Activated T-cell treated with anti-CD3 and anti-CD28 coated beads, Interleukin-2, amount 50 U/mL, for 24 hours (primary cell): Measurements from ENCODE around the gene MCM10.
A peak's percentile ranks its signal among the peaks of the same experiment; 100 is the strongest.
"Not testable (repeated sequence)": the region's sequence is repeated elsewhere in the genome, so short reads cannot be mapped to it uniquely, and the experiment has no call there.

Source experiments
- DNase-seq: peaks from one replicate; pipeline ENCODE4 v3.0.0-alpha.2; 2020
- H3K27ac Mint-ChIP-seq: 2 replicates; pipeline ENCODE4 v1.8.0; 2020; ENCODE audit warnings: mild to moderate bottlenecking, mixed read lengths
- H3K27me3 Mint-ChIP-seq: 2 replicates; pipeline ENCODE4 v1.8.0; 2020; ENCODE audit warnings: mixed read lengths
- H3K36me3 Mint-ChIP-seq: 2 replicates; pipeline ENCODE4 v1.8.0; 2020; ENCODE audit warnings: low read depth, mixed read lengths
- H3K4me1 Mint-ChIP-seq: 2 replicates; pipeline ENCODE4 v1.8.0; 2020; ENCODE audit warnings: low read depth, mixed read lengths
- H3K4me3 Mint-ChIP-seq: 2 replicates; pipeline ENCODE4 v1.8.0; 2020; ENCODE audit warnings: mild to moderate bottlenecking, moderate library complexity, mixed read lengths
- H3K9me3 Mint-ChIP-seq: 2 replicates; pipeline ENCODE4 v1.8.0; 2020; ENCODE audit warnings: mixed read lengths

The MCM10 gene

GRCh38 chr10:13146379-13146778 is 15.0 kb upstream of the MCM10 start:
- Mint-ChIP-seq H3K27me3 (no peaks in the 10 kb centered on the region), H3K4me1 (no peaks in the 10 kb centered on the region), H3K36me3 (peaks cover 39% of the 10 kb centered on the region), H3K27ac (no peak overlapping the region), H3K4me3 (no peak overlapping the region), H3K9me3 (peaks cover 29% of the 10 kb centered on the region)
- DNase-seq = no peak

DNA sequence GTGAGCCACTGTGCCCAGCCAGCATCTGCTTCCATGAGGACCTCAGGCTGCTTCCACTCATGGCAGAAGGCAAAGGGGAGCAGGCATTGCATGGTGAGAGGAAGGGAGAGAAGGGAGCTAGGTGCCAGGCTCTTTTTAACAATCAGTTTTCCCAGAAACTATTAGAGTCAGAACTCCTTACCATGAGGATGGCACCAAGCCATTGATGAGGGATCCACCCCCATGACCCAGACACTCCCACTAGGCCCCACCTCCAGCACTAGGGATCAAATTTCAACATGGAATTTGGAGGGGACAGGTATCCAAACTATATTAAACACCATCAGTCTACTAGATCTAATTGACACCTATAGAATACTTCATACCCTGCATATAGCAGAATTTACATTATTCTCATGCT is 14.2 kb upstream of the MCM10 start:
- Mint-ChIP-seq H3K36me3 (peaks cover 31% of the 10 kb centered on the region), H3K4me3 (no peak overlapping the region), H3K9me3 (peaks cover 29% of the 10 kb centered on the region), H3K27ac (no peak overlapping the region), H3K27me3 (no peaks in the 10 kb centered on the region), H3K4me1 (no peaks in the 10 kb centered on the region)
- no peak for DNase-seq

DNA sequence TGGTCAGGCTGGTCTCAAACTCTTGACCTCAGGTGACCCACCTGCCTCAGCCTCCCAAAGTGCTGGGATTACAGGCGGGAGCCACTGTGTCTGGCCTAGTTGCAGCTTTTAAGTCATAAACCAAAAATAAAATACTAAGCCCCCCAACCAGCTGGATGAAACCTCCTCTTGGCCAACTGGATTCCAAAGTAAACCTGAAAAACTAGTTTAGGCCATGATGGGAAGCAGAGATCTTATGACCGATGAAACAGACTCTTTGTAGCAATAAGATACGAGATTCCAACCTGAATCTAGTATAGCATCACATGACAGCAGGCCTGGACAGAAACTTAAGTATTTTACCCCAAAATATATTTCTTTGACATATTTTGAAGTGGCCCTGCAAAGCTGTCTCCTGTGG is 9.1 kb upstream of the MCM10 start:
- Mint-ChIP-seq H3K27ac (no peak overlapping the region), H3K4me3 (no peak overlapping the region), H3K4me1 (peaks cover 5% of the 10 kb centered on the region), H3K9me3 (peaks cover 17% of the 10 kb centered on the region), H3K27me3 (no peaks in the 10 kb centered on the region), H3K36me3 (no peaks in the 10 kb centered on the region)
- DNase-seq = no peak

DNA sequence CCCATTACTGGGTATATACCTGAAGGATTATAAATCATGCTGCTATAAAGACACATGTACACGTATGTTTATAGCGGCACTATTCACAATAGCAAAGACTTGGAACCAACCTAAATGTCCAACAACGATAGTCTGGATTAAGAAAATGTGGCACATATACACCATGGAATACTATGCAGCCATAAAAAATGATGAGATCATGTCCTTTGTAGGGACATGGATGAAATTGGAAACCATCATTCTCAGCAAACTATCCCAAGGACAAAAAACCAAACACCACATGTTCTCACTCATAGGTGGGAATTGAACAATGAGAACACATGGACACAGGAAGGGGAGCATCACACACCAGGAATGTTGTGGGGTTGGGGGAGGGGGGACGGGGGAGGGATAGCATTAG is 5.5 kb upstream of the MCM10 start:
- H3K27ac Mint-ChIP-seq, H3K27me3 Mint-ChIP-seq, DNase-seq, H3K9me3 Mint-ChIP-seq, H3K4me3 Mint-ChIP-seq, H3K36me3 Mint-ChIP-seq: not testable (repeated sequence)
- H3K4me1 Mint-ChIP-seq = peaks cover 20% of the 10 kb centered on the region

DNA sequence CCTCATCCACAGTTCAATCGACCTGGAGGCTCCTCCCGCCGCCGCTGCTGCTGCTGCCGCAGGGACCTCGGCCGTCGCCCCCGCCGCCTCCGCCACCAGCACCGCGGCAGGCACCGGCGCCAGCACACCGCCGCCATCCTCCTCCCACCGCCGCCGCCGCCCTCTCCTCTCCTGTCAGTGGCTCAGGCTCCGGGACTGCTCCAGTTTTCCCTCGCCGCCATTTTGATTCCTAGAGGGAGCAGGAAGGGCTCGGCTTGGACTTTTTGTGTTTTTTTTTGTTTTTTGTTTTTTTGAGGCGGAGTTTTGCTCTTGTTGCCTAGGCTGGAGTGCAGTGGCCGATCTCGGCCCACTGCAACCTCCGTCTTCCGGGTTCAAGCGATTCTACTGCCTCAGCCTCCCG is 3.0 kb upstream of the MCM10 start:
- H3K4me3 Mint-ChIP-seq = peak overlapping the region; percentile 78
- H3K4me1 Mint-ChIP-seq = peaks cover 36% of the 10 kb centered on the region
- no peaks in the 10 kb centered on the region for H3K27me3 Mint-ChIP-seq
- H3K27ac Mint-ChIP-seq = peak overlapping the region; percentile 85
- peaks cover 7% of the 10 kb centered on the region for H3K9me3 Mint-ChIP-seq
- H3K36me3 Mint-ChIP-seq = peaks cover 15% of the 10 kb centered on the region
- DNase-seq = peak; percentile 62

GRCh38 chr10:13161857-13162271 is 506 bp downstream of the MCM10 start:
- Mint-ChIP-seq H3K36me3 (peaks cover 46% of the 10 kb centered on the region), H3K27ac (peak overlapping the region; percentile 69), H3K4me1 (peaks cover 49% of the 10 kb centered on the region), H3K27me3 (no peaks in the 10 kb centered on the region), H3K9me3 (peaks cover 2% of the 10 kb centered on the region), H3K4me3 (peak overlapping the region; percentile 85)
- no peak for DNase-seq

- Mint-ChIP-seq H3K4me3 (peak overlapping the region; percentile 45), H3K27me3 (no peaks in the 10 kb centered on the region), H3K27ac (no peak overlapping the region), H3K36me3 (peaks cover 65% of the 10 kb centered on the region), H3K9me3 (no peaks in the 10 kb centered on the region), H3K4me1 (peaks cover 39% of the 10 kb centered on the region)
- DNase-seq = no peak
Observed at GRCh38 chr10:13163859-13164258, 2.5 kb downstream of the MCM10 start.

- H3K27ac Mint-ChIP-seq = no peak overlapping the region
- no peak for DNase-seq
- H3K36me3 Mint-ChIP-seq = peaks cover 77% of the 10 kb centered on the region
Observed at GRCh38 chr10:13165177-13165576, 3.8 kb downstream of the MCM10 start.

DNA sequence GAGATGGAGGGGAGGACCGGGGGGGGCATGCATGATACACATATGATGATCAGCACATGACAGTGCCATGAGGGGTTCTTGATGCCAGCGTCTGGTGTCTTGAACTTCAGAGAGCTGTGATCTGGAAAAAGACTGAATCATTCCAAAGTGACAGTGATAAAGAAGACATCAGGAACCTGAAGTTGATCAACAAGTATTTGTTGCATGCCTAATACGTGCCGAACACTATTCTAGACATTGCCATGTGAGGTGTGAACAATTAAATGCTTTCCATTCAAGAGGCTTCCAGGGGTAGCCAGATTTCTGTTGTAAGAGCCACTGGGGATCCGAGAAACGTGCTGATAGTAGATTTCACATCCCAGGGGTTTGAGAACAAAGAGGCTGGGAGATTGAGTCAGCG is 6.2 kb downstream of the MCM10 start:
- Mint-ChIP-seq H3K4me1 (peaks cover 18% of the 10 kb centered on the region), H3K27me3 (no peaks in the 10 kb centered on the region), H3K4me3 (no peak overlapping the region), H3K27ac (no peak overlapping the region), H3K36me3 (peaks cover 89% of the 10 kb centered on the region), H3K9me3 (no peaks in the 10 kb centered on the region)
- no peak for DNase-seq

More at GRCh38 chr10:13165177-13165576, 3.8 kb downstream of the MCM10 start:
- Mint-ChIP-seq H3K4me1 (peaks cover 35% of the 10 kb centered on the region), H3K4me3 (no peak overlapping the region), H3K9me3 (no peaks in the 10 kb centered on the region), H3K27me3 (no peaks in the 10 kb centered on the region)

- H3K4me3 Mint-ChIP-seq = no peak overlapping the region
- H3K36me3 Mint-ChIP-seq = peaks cover 93% of the 10 kb centered on the region
- H3K4me1 Mint-ChIP-seq = peaks cover 9% of the 10 kb centered on the region
- no peak for DNase-seq
- no peak overlapping the region for H3K27ac Mint-ChIP-seq
- no peaks in the 10 kb centered on the region for H3K27me3 Mint-ChIP-seq
- no peaks in the 10 kb centered on the region for H3K9me3 Mint-ChIP-seq
Observed at GRCh38 chr10:13168781-13169180, 7.4 kb downstream of the MCM10 start.

- Mint-ChIP-seq H3K36me3 (peaks cover 95% of the 10 kb centered on the region), H3K4me3 (no peak overlapping the region), H3K27ac (no peak overlapping the region), H3K9me3 (no peaks in the 10 kb centered on the region), H3K27me3 (no peaks in the 10 kb centered on the region), H3K4me1 (no peaks in the 10 kb centered on the region)
- no peak for DNase-seq
Observed at GRCh38 chr10:13173616-13174015, 12.3 kb downstream of the MCM10 start.

DNA sequence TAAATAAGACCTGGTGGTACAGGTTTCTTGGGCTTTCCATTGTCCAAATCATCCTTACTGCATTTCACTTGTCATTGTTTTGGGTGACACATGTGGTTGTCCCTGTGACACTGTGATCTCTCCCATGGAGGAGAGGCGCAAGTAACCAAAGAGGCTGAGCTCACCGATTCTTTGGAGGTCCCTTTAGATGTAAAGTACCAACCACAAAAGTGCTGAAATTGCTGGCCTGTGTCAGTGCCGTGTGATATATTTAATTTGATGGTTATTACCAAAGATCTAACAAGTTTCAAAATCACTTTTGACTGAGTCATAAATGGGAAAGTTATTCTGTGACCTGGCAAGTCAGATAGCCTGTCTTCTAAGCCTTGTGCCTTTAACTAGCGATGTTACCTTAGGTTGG is 19.4 kb downstream of the MCM10 start:
- H3K9me3 Mint-ChIP-seq = no peaks in the 10 kb centered on the region
- H3K4me1 Mint-ChIP-seq = peaks cover 12% of the 10 kb centered on the region
- peaks cover 98% of the 10 kb centered on the region for H3K36me3 Mint-ChIP-seq
- H3K27ac Mint-ChIP-seq = peak overlapping the region; percentile 30
- no peak overlapping the region for H3K4me3 Mint-ChIP-seq
- H3K27me3 Mint-ChIP-seq = no peaks in the 10 kb centered on the region
- no peak for DNase-seq

GRCh38 chr10:13182424-13182823 is 21.1 kb downstream of the MCM10 start:
- no peak overlapping the region for H3K4me3 Mint-ChIP-seq
- no peak overlapping the region for H3K27ac Mint-ChIP-seq

GRCh38 chr10:13183625-13184024 is 22.3 kb downstream of the MCM10 start:
- Mint-ChIP-seq H3K27ac (no peak overlapping the region), H3K36me3 (peaks cover 99% of the 10 kb centered on the region)
- no peak for DNase-seq

More at GRCh38 chr10:13182424-13182823, 21.1 kb downstream of the MCM10 start:
- Mint-ChIP-seq H3K36me3 (peaks cover 99% of the 10 kb centered on the region), H3K9me3 (no peaks in the 10 kb centered on the region), H3K27me3 (no peaks in the 10 kb centered on the region), H3K4me1 (peaks cover 12% of the 10 kb centered on the region)
- DNase-seq = no peak

GRCh38 chr10:13184276-13184675 is 22.9 kb downstream of the MCM10 start:
- Mint-ChIP-seq H3K9me3 (no peaks in the 10 kb centered on the region), H3K36me3 (peaks cover 99% of the 10 kb centered on the region), H3K4me1 (peaks cover 12% of the 10 kb centered on the region), H3K27ac (no peak overlapping the region), H3K27me3 (no peaks in the 10 kb centered on the region), H3K4me3 (no peak overlapping the region)
- no peak for DNase-seq

More at GRCh38 chr10:13183625-13184024, 22.3 kb downstream of the MCM10 start:
- peaks cover 12% of the 10 kb centered on the region for H3K4me1 Mint-ChIP-seq
- no peak overlapping the region for H3K4me3 Mint-ChIP-seq
- no peaks in the 10 kb centered on the region for H3K27me3 Mint-ChIP-seq
- H3K9me3 Mint-ChIP-seq = no peaks in the 10 kb centered on the region
